ACC112 (cell line): ENCODE results near the gene CLDN18.

Source experiments
- H2AFZ ChIP-seq: fragments of 200-600 bp; sonication (generic); one replicate; pipeline ENCODE4 v1.6.0; 2017; ENCODE audit warnings: antibody characterized with exemption, low read length; ENCODE audit not compliant: unreplicated experiment
- H3K27ac ChIP-seq: fragments of 200-600 bp; sonication (generic); 2 replicates; pipeline ENCODE4 v1.5.1; 2014; ENCODE audit warnings: low read depth, mild to moderate bottlenecking, antibody characterized with exemption, low read length, moderate library complexity
- H3K27me3 ChIP-seq: fragments of 200-600 bp; sonication (generic); 2 replicates; pipeline ENCODE4 v1.6.1; 2014; ENCODE audit warnings: mild to moderate bottlenecking, antibody characterized with exemption, low read length, moderate library complexity, mixed read lengths; ENCODE audit not compliant: insufficient read depth
- H3K36me3 ChIP-seq: fragments of 200-600 bp; sonication (generic); 2 replicates; pipeline ENCODE4 v1.6.1; 2016; ENCODE audit warnings: mild to moderate bottlenecking, antibody characterized with exemption, low read length, moderate library complexity, mixed read lengths; ENCODE audit not compliant: insufficient read depth
- H3K4me1 ChIP-seq: fragments of 200-600 bp; sonication (generic); one replicate; pipeline ENCODE4 v1.6.1; 2016; ENCODE audit warnings: low read length, mixed read lengths; ENCODE audit not compliant: insufficient read depth, unreplicated experiment, control insufficient read depth
- H3K4me3 ChIP-seq: fragments of 200-600 bp; sonication (generic); 2 replicates; pipeline ENCODE4 v1.5.1; 2014; ENCODE audit warnings: mild to moderate bottlenecking, low read depth, low read length
- H3K79me2 ChIP-seq: fragments of 200-600 bp; sonication (generic); one replicate; pipeline ENCODE4 v1.6.0; 2016; ENCODE audit warnings: low read length; ENCODE audit not compliant: control insufficient read depth, unreplicated experiment, insufficient read depth

Gene CLDN18

GRCh38 chr3:138043266-138044029 is 33.5 kb downstream of the CLDN18 start:
- H3K79me2 ChIP-seq, result no peaks in the 10 kb centered on the region
- peak overlapping the region; percentile 51 for H2AFZ ChIP-seq
- H3K27ac ChIP-seq, result peak overlapping the region; percentile 86
- peaks cover 34% of the 10 kb centered on the region for H3K4me1 ChIP-seq
- peak overlapping the region; percentile 46; the same call in 1 of the 2 replicates for H3K4me3 ChIP-seq
- H3K36me3 ChIP-seq, result no peaks in the 10 kb centered on the region; the same call in 1 of the 2 replicates
- H3K27me3 ChIP-seq, result no peaks in the 10 kb centered on the region

- no peaks in the 10 kb centered on the region; the same call in 1 of the 2 replicates for H3K36me3 ChIP-seq
- no peaks in the 10 kb centered on the region for H3K79me2 ChIP-seq
These were observed 36.1 kb downstream of the CLDN18 start for GRCh38 chr3:138046085-138046484.

GRCh38 chr3:138046955-138047354 is 37.0 kb downstream of the CLDN18 start:
- H3K79me2 ChIP-seq, result no peaks in the 10 kb centered on the region
- H3K36me3 ChIP-seq, result no peaks in the 10 kb centered on the region; the same call in 1 of the 2 replicates
- H2AFZ ChIP-seq, result no peak overlapping the region
- no peak overlapping the region for H3K27ac ChIP-seq
- H3K27me3 ChIP-seq, result no peaks in the 10 kb centered on the region
- no peak overlapping the region for H3K4me3 ChIP-seq
- peaks cover 33% of the 10 kb centered on the region for H3K4me1 ChIP-seq

More at GRCh38 chr3:138046085-138046484, 36.1 kb downstream of the CLDN18 start:
- Histone ChIP-seq H3K27ac (no peak overlapping the region), H3K4me3 (no peak overlapping the region), H3K4me1 (peaks cover 41% of the 10 kb centered on the region), H2AFZ (no peak overlapping the region), H3K27me3 (no peaks in the 10 kb centered on the region)

- Histone ChIP-seq H3K27ac (no peak overlapping the region), H3K4me3 (no peak overlapping the region), H3K79me2 (no peaks in the 10 kb centered on the region), H3K36me3 (no peaks in the 10 kb centered on the region; the same call in 1 of the 2 replicates), H2AFZ (no peak overlapping the region), H3K27me3 (no peaks in the 10 kb centered on the region), H3K4me1 (peaks cover 27% of the 10 kb centered on the region)
These were observed 37.7 kb downstream of the CLDN18 start for GRCh38 chr3:138047596-138048158.

DNA sequence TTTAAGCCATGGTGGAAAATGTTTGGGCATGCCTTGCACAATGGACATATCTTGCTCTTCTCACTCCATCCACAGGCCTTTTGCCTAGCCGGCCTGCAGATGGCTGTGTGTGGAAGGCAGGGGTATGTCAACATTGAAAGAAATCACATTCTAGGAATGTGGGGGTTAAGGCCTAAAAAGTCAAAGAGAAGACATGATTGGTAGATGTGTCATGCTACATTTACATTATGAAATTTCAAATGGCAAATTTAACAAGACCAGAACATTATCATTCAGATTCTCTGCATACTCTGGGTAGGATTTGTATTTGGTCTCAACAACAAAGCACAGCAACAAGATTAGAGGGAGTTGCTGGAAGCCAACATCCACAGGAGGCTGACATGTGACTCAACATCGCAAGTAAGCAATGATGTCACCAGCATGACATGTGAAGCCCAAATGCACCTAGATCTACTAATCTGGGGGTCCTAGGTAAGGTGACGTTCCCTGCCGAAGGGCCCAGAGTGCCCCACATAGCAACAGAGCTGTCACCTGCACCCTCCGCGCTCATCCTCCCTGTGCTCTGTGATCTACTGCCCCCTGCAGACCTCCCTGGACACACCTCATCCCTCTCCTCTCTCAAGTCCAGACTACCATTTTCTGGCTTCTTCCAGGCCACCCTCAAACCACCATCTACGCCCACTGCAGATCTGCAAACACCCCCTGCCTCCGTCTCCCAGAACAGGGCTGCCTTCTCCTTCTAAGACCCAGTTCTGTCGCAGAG is 39.4 kb downstream of the CLDN18 start:
- peaks cover 3% of the 10 kb centered on the region; the same call in 1 of the 2 replicates for H3K36me3 ChIP-seq
- H3K27ac ChIP-seq, result no peak overlapping the region
- H3K27me3 ChIP-seq, result no peaks in the 10 kb centered on the region
- H3K79me2 ChIP-seq, result no peaks in the 10 kb centered on the region
- peaks cover 10% of the 10 kb centered on the region for H3K4me1 ChIP-seq
- H3K4me3 ChIP-seq, result no peak overlapping the region
- no peak overlapping the region for H2AFZ ChIP-seq

GRCh38 chr3:138051947-138052802 is 42.2 kb downstream of the CLDN18 start:
- H2AFZ ChIP-seq, result no peak overlapping the region

DNA sequence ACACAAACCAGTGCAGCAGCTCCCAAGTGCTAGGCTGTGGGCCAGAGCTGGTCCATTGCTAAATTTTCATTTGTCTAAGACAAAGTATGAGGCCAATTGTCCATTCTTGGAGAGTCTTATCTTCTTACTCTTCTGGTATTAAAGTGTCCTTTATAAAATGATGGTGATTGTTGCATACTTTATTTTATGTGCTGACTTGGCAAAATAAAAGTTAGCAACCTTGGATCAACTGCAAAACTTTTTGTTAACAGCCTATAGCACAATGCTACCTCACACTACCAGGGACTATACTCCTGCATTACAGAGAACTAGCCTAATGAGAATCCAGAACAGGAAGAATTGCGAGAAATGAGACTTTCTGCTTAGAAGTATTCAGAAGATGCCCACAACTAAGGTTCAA is 44.1 kb downstream of the CLDN18 start:
- Histone ChIP-seq H3K4me1 (peaks cover 5% of the 10 kb centered on the region), H3K27me3 (no peaks in the 10 kb centered on the region), H2AFZ (no peak overlapping the region), H3K79me2 (no peaks in the 10 kb centered on the region), H3K27ac (no peak overlapping the region), H3K4me3 (no peak overlapping the region), H3K36me3 (0 out of 2 replicates have a peak, but pooled peaks cover 3% of the 10 kb centered on the region)

More at GRCh38 chr3:138051947-138052802, 42.2 kb downstream of the CLDN18 start:
- 0 out of 2 replicates have a peak, but pooled peaks cover 3% of the 10 kb centered on the region for H3K36me3 ChIP-seq
- no peaks in the 10 kb centered on the region for H3K79me2 ChIP-seq
- H3K4me3 ChIP-seq, result no peak overlapping the region
- no peak overlapping the region for H3K27ac ChIP-seq
- H3K4me1 ChIP-seq, result peaks cover 8% of the 10 kb centered on the region
- H3K27me3 ChIP-seq, result no peaks in the 10 kb centered on the region

- H3K79me2 ChIP-seq, result no peaks in the 10 kb centered on the region
- no peaks in the 10 kb centered on the region for H3K27me3 ChIP-seq
- H2AFZ ChIP-seq, result no peak overlapping the region
- H3K4me1 ChIP-seq, result peaks cover 11% of the 10 kb centered on the region
- H3K4me3 ChIP-seq, result no peak overlapping the region
- H3K27ac ChIP-seq, result no peak overlapping the region
- H3K36me3 ChIP-seq, result peaks cover 14% of the 10 kb centered on the region
These were observed 47.4 kb downstream of the CLDN18 start for GRCh38 chr3:138057384-138057783.

- Histone ChIP-seq H3K4me3 (no peak overlapping the region), H3K36me3 (peaks cover 10% of the 10 kb centered on the region), H3K27ac (no peak overlapping the region), H2AFZ (no peak overlapping the region), H3K4me1 (peaks cover 21% of the 10 kb centered on the region), H3K79me2 (no peaks in the 10 kb centered on the region), H3K27me3 (no peaks in the 10 kb centered on the region)
These were observed 49.3 kb downstream of the CLDN18 start for GRCh38 chr3:138059261-138059660.

DNA sequence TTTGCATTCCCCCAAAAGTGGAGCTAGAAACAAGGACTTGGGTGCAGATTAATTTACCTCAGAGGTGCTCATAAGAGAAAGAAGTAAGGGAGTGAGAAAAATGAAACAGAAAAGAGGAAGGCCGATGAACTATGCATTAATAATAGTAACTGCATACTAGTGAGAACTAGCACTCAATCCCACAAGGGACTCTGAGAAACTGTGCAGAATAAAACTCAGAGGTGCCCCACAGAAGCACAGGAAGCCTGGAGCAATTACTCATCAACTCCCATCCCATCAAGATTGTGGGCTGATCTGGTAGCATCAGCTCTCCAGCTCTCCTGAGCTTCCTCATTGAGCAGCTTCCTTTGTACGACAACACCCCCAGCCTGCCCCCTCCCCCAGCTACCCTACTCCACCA is 50.8 kb downstream of the CLDN18 start:
- Histone ChIP-seq H2AFZ (no peak overlapping the region), H3K27ac (no peak overlapping the region), H3K79me2 (no peaks in the 10 kb centered on the region), H3K36me3 (peaks cover 14% of the 10 kb centered on the region), H3K27me3 (no peaks in the 10 kb centered on the region), H3K4me1 (peaks cover 21% of the 10 kb centered on the region), H3K4me3 (no peak overlapping the region)
